ENCODE data around the gene DNER.

DNER gene

GRCh38 chr2:229445019-229445418 is 269.3 kb downstream of the DNER start:
- no peaks in the 10 kb centered on the region for H3K4me1 ChIP-seq (ENCODE audit: control insufficient read depth, low read depth, low read length)
- no peak overlapping the region for H3K4me3 ChIP-seq (ENCODE audit: low read length)
- H3K9ac ChIP-seq (ENCODE audit: low read length): no peak overlapping the region
- no peak overlapping the region for H3K27ac ChIP-seq (ENCODE audit: low read length)
- H3K36me3 ChIP-seq (ENCODE audit: control insufficient read depth, low read depth, low read length): no peaks in the 10 kb centered on the region
- H3K27me3 ChIP-seq (ENCODE audit: control insufficient read depth, insufficient read depth, low read length): no peaks in the 10 kb centered on the region
- no peaks in the 10 kb centered on the region for H3K9me3 ChIP-seq (ENCODE audit: control insufficient read depth, low read depth, low read length)

- H3K4me1 ChIP-seq (ENCODE audit: control insufficient read depth, low read depth, low read length): no peaks in the 10 kb centered on the region
- H3K27ac ChIP-seq (ENCODE audit: low read length): no peak overlapping the region
- H3K9ac ChIP-seq (ENCODE audit: low read length): no peak overlapping the region
- H3K9me3 ChIP-seq (ENCODE audit: control insufficient read depth, low read depth, low read length): no peaks in the 10 kb centered on the region
- H3K36me3 ChIP-seq (ENCODE audit: control insufficient read depth, low read depth, low read length): no peaks in the 10 kb centered on the region
- H3K4me3 ChIP-seq (ENCODE audit: low read length): no peak overlapping the region
- no peaks in the 10 kb centered on the region for H3K27me3 ChIP-seq (ENCODE audit: control insufficient read depth, insufficient read depth, low read length)
Measured at GRCh38 chr2:229443546-229444268, 270.6 kb downstream of the DNER start.

GRCh38 chr2:229443141-229443540 is 271.2 kb downstream of the DNER start:
- H3K4me3 ChIP-seq (ENCODE audit: low read length): no peak overlapping the region

GRCh38 chr2:229438430-229439159 is 275.8 kb downstream of the DNER start:
- H3K9me3 ChIP-seq (ENCODE audit: control insufficient read depth, low read depth, low read length): no peaks in the 10 kb centered on the region
- H3K9ac ChIP-seq (ENCODE audit: low read length): no peak overlapping the region
- H3K4me1 ChIP-seq (ENCODE audit: control insufficient read depth, low read depth, low read length): no peaks in the 10 kb centered on the region
- H3K4me3 ChIP-seq (ENCODE audit: low read length): no peak overlapping the region
- no peak overlapping the region for H3K27ac ChIP-seq (ENCODE audit: low read length)
- no peaks in the 10 kb centered on the region for H3K36me3 ChIP-seq (ENCODE audit: control insufficient read depth, low read depth, low read length)
- H3K27me3 ChIP-seq (ENCODE audit: control insufficient read depth, insufficient read depth, low read length): no peaks in the 10 kb centered on the region

More at GRCh38 chr2:229443141-229443540, 271.2 kb downstream of the DNER start:
- no peak overlapping the region for H3K9ac ChIP-seq (ENCODE audit: low read length)
- no peaks in the 10 kb centered on the region for H3K27me3 ChIP-seq (ENCODE audit: control insufficient read depth, insufficient read depth, low read length)
- no peaks in the 10 kb centered on the region for H3K9me3 ChIP-seq (ENCODE audit: control insufficient read depth, low read depth, low read length)
- no peaks in the 10 kb centered on the region for H3K36me3 ChIP-seq (ENCODE audit: control insufficient read depth, low read depth, low read length)
- no peaks in the 10 kb centered on the region for H3K4me1 ChIP-seq (ENCODE audit: control insufficient read depth, low read depth, low read length)
- H3K27ac ChIP-seq (ENCODE audit: low read length): no peak overlapping the region

- H3K4me3 ChIP-seq (ENCODE audit: low read length): no peak overlapping the region
- no peak overlapping the region for H3K9ac ChIP-seq (ENCODE audit: low read length)
- no peaks in the 10 kb centered on the region for H3K4me1 ChIP-seq (ENCODE audit: control insufficient read depth, low read depth, low read length)
- no peaks in the 10 kb centered on the region for H3K36me3 ChIP-seq (ENCODE audit: control insufficient read depth, low read depth, low read length)
- H3K9me3 ChIP-seq (ENCODE audit: control insufficient read depth, low read depth, low read length): no peaks in the 10 kb centered on the region
- H3K27ac ChIP-seq (ENCODE audit: low read length): no peak overlapping the region
- H3K27me3 ChIP-seq (ENCODE audit: control insufficient read depth, insufficient read depth, low read length): no peaks in the 10 kb centered on the region
Measured at GRCh38 chr2:229437467-229437866, 276.9 kb downstream of the DNER start.

GRCh38 chr2:229434187-229434586 is 280.2 kb downstream of the DNER start:
- Histone ChIP-seq H3K4me1 (ENCODE audit: control insufficient read depth, low read depth, low read length) (no peaks in the 10 kb centered on the region), H3K9ac (ENCODE audit: low read length) (no peak overlapping the region), H3K36me3 (ENCODE audit: control insufficient read depth, low read depth, low read length) (no peaks in the 10 kb centered on the region), H3K27ac (ENCODE audit: low read length) (no peak overlapping the region), H3K9me3 (ENCODE audit: control insufficient read depth, low read depth, low read length) (no peaks in the 10 kb centered on the region), H3K27me3 (ENCODE audit: control insufficient read depth, insufficient read depth, low read length) (no peaks in the 10 kb centered on the region), H3K4me3 (ENCODE audit: low read length) (no peak overlapping the region)

- Histone ChIP-seq H3K36me3 (ENCODE audit: control insufficient read depth, low read depth, low read length) (no peaks in the 10 kb centered on the region), H3K9ac (ENCODE audit: low read length) (no peak overlapping the region), H3K27me3 (ENCODE audit: control insufficient read depth, insufficient read depth, low read length) (no peaks in the 10 kb centered on the region), H3K9me3 (ENCODE audit: control insufficient read depth, low read depth, low read length) (no peaks in the 10 kb centered on the region), H3K4me3 (ENCODE audit: low read length) (no peak overlapping the region), H3K4me1 (ENCODE audit: control insufficient read depth, low read depth, low read length) (no peaks in the 10 kb centered on the region), H3K27ac (ENCODE audit: low read length) (no peak overlapping the region)
Measured at GRCh38 chr2:229433351-229433750, 281.0 kb downstream of the DNER start.

GRCh38 chr2:229431327-229431954 is 282.9 kb downstream of the DNER start:
- no peaks in the 10 kb centered on the region for H3K36me3 ChIP-seq (ENCODE audit: control insufficient read depth, low read depth, low read length)
- H3K27ac ChIP-seq (ENCODE audit: low read length): no peak overlapping the region
- H3K9me3 ChIP-seq (ENCODE audit: control insufficient read depth, low read depth, low read length): no peaks in the 10 kb centered on the region
- H3K4me3 ChIP-seq (ENCODE audit: low read length): no peak overlapping the region
- no peaks in the 10 kb centered on the region for H3K4me1 ChIP-seq (ENCODE audit: control insufficient read depth, low read depth, low read length)
- no peaks in the 10 kb centered on the region for H3K27me3 ChIP-seq (ENCODE audit: control insufficient read depth, insufficient read depth, low read length)
- H3K9ac ChIP-seq (ENCODE audit: low read length): no peak overlapping the region

- no peaks in the 10 kb centered on the region for H3K4me1 ChIP-seq (ENCODE audit: control insufficient read depth, low read depth, low read length)
- H3K9ac ChIP-seq (ENCODE audit: low read length): no peak overlapping the region
- H3K27ac ChIP-seq (ENCODE audit: low read length): no peak overlapping the region
Measured at GRCh38 chr2:229429589-229429988, 284.8 kb downstream of the DNER start.

GRCh38 chr2:229426464-229426863 is 287.9 kb downstream of the DNER start:
- Histone ChIP-seq H3K27ac (ENCODE audit: low read length) (no peak overlapping the region), H3K9ac (ENCODE audit: low read length) (no peak overlapping the region), H3K36me3 (ENCODE audit: control insufficient read depth, low read depth, low read length) (no peaks in the 10 kb centered on the region), H3K4me1 (ENCODE audit: control insufficient read depth, low read depth, low read length) (no peaks in the 10 kb centered on the region), H3K4me3 (ENCODE audit: low read length) (no peak overlapping the region), H3K27me3 (ENCODE audit: control insufficient read depth, insufficient read depth, low read length) (no peaks in the 10 kb centered on the region), H3K9me3 (ENCODE audit: control insufficient read depth, low read depth, low read length) (no peaks in the 10 kb centered on the region)

More at GRCh38 chr2:229429589-229429988, 284.8 kb downstream of the DNER start:
- H3K36me3 ChIP-seq (ENCODE audit: control insufficient read depth, low read depth, low read length): no peaks in the 10 kb centered on the region
- no peaks in the 10 kb centered on the region for H3K9me3 ChIP-seq (ENCODE audit: control insufficient read depth, low read depth, low read length)
- H3K27me3 ChIP-seq (ENCODE audit: control insufficient read depth, insufficient read depth, low read length): no peaks in the 10 kb centered on the region
- H3K4me3 ChIP-seq (ENCODE audit: low read length): no peak overlapping the region

- Histone ChIP-seq H3K4me3 (ENCODE audit: low read length) (no peak overlapping the region), H3K9ac (ENCODE audit: low read length) (no peak overlapping the region), H3K27ac (ENCODE audit: low read length) (no peak overlapping the region), H3K36me3 (ENCODE audit: control insufficient read depth, low read depth, low read length) (no peaks in the 10 kb centered on the region), H3K27me3 (ENCODE audit: control insufficient read depth, insufficient read depth, low read length) (no peaks in the 10 kb centered on the region), H3K4me1 (ENCODE audit: control insufficient read depth, low read depth, low read length) (no peaks in the 10 kb centered on the region), H3K9me3 (ENCODE audit: control insufficient read depth, low read depth, low read length) (no peaks in the 10 kb centered on the region)
Measured at GRCh38 chr2:229425598-229425997, 288.8 kb downstream of the DNER start.

Measured in iPS-18a (cell line).